Measurements from ENCODE around the gene SPHK1.
"Not testable (repeated sequence)": the region's sequence is repeated elsewhere in the genome, so short reads cannot be mapped to it uniquely, and the experiment has no call there.

Gene SPHK1

GRCh38 chr17:76384222-76384986, at the start of gene SPHK1:
TSS of gene SPHK1 (plus strand) at chr17:76384609. CDS start at chr17:76385645, 1,036 bp downstream.
- DNase-seq: peak in 1 of 2 experiments; percentile 70

GRCh38 chr17:76335716-76336381, 48.6 kb upstream of the SPHK1 start:
- DNase-seq: no peak

GRCh38 chr17:76336756-76337412, 47.5 kb upstream of the SPHK1 start:
- no peak for DNase-seq

- peak in 1 of 2 experiments; percentile 22 for DNase-seq
Measured at GRCh38 chr17:76337413-76337777, 47.0 kb upstream of the SPHK1 start.

- no peak for DNase-seq
Measured at GRCh38 chr17:76341301-76341700, 43.1 kb upstream of the SPHK1 start.

- DNase-seq: no peak
Measured at GRCh38 chr17:76343106-76343505, 41.3 kb upstream of the SPHK1 start.

- DNase-seq: no peak
Measured at GRCh38 chr17:76345377-76345974, 38.9 kb upstream of the SPHK1 start.

GRCh38 chr17:76346936-76347335, 37.5 kb upstream of the SPHK1 start:
- not testable (repeated sequence) for DNase-seq

GRCh38 chr17:76350463-76350862, 33.9 kb upstream of the SPHK1 start:
- no peak for DNase-seq

GRCh38 chr17:76351526-76352071, 32.8 kb upstream of the SPHK1 start:
- DNase-seq: no peak

- no peak for DNase-seq
Measured at GRCh38 chr17:76353004-76353598, 31.3 kb upstream of the SPHK1 start.

GRCh38 chr17:76353599-76354316, 30.7 kb upstream of the SPHK1 start, which contains the start of gene PRPSAP1:
TSS of gene PRPSAP1 (minus strand) at chr17:76353916. CDS start at chr17:76353703, 213 bp downstream.
- peak; percentile 69 to 91 for DNase-seq

GRCh38 chr17:76354317-76354729, 30.1 kb upstream of the SPHK1 start:
- no peak for DNase-seq

GRCh38 chr17:76354747-76355310, 29.6 kb upstream of the SPHK1 start:
- DNase-seq: no peak

- no peak for DNase-seq
Measured at GRCh38 chr17:76356803-76357456, 27.5 kb upstream of the SPHK1 start.

GRCh38 chr17:76357597-76358158, 26.7 kb upstream of the SPHK1 start:
- no peak for DNase-seq

GRCh38 chr17:76359375-76359774, 25.0 kb upstream of the SPHK1 start:
- DNase-seq: no peak

- DNase-seq: not testable (repeated sequence)
Measured at GRCh38 chr17:76359776-76360175, 24.6 kb upstream of the SPHK1 start.

- DNase-seq: no peak
Measured at GRCh38 chr17:76360461-76360860, 23.9 kb upstream of the SPHK1 start.

- DNase-seq: no peak
Measured at GRCh38 chr17:76363107-76363842, 21.1 kb upstream of the SPHK1 start.
